Left lung (tissue), 10 donors: Measurements from ENCODE around the gene SRSF6. TPM values are rescaled to one million over a fixed set of nuclear protein-coding genes. Genes with fewer than 3 reads are reported as not detected.

Source experiments
- ATAC-seq: fragments of 200-7000 bp; cut with Tn5 transposase; one replicate; pipeline ENCODE4 v1.9.1; 2020; ENCODE audit warnings: moderate library complexity
- DNase-seq, 4 donors: peaks; one replicate each; pipeline ENCODE4 v3.0.0-alpha.2; 2013 to 2020
- H3K27ac ChIP-seq, 2 donors: fragments of 200-600 bp; sonication (generic) in 1 of 2; one replicate each; pipeline versions ENCODE4 v1.5.0 to v1.8.0; 2020 to 2021
- H3K27me3 ChIP-seq, 2 donors: fragments of 200-600 bp; sonication (generic) in 1 of 2; one replicate each; pipeline versions ENCODE4 v1.5.0 to v1.8.0; 2020 to 2021
- H3K36me3 ChIP-seq, 2 donors: fragments of 200-600 bp; sonication (generic) in 1 of 2; one replicate each; pipeline versions ENCODE4 v1.5.0 to v1.8.0; 2020 to 2021
- H3K4me1 ChIP-seq, 2 donors: fragments of 200-600 bp; one replicate each; pipeline ENCODE4 v1.8.0; 2021
- H3K4me3 ChIP-seq, 2 donors: fragments of 200-600 bp; sonication (generic) in 1 of 2; one replicate each; pipeline versions ENCODE4 v1.5.0 to v1.8.0; 2020 to 2021; ENCODE audit warnings: mild to moderate bottlenecking in 1 of 2
- H3K9me3 ChIP-seq, 2 donors: fragments of 200-600 bp; sonication (generic) in 1 of 2; one replicate each; pipeline versions ENCODE4 v1.5.0 to v1.8.0; 2020 to 2021
- intact Hi-C, 2 donors: fragments of 100-400 bp; cut with DNase I; formaldehyde crosslinking; loops; one replicate each; pipeline versions ENCODE4 v1.11.2 to v1.14.2; 2022
- polyA plus RNA-seq, 6 donors: library from polyadenylated mRNA; unstranded; fragments of 120-200 nt; gene quantifications; one replicate each; pipeline ENCODE4 v1.2.1, GENCODE V29; 2013; ENCODE audit not compliant: insufficient read length in 6 of 6
- total RNA-seq, 2 donors: library from RNA; stranded (reverse); fragmentation: NEBNext Ultra II Directional; extraction: Animal tissue kit (Norgen Biotek cat#: 25700); gene quantifications; one replicate each; pipeline ENCODE4 v1.2.1, GENCODE V29; 2021
- TF ChIP-seq, protein P1 (sequence below), 2 donors: fragments of 200-600 bp; sonication (generic) in 1 of 2; IDR thresholded peaks; one replicate each; pipeline versions ENCODE4 v1.5.0 to v1.8.0; 2021; ENCODE audit warnings: antibody characterized with exemption in 2 of 2
- donor health status: DM: no; HTN: yes; CAD: no.
- donor health status: DM: no; HTN: no; CAD: no.

SRSF6 gene
- total and polyA plus RNA-seq, 8 donors = 134 to 424 (median 388) TPM

DNA sequence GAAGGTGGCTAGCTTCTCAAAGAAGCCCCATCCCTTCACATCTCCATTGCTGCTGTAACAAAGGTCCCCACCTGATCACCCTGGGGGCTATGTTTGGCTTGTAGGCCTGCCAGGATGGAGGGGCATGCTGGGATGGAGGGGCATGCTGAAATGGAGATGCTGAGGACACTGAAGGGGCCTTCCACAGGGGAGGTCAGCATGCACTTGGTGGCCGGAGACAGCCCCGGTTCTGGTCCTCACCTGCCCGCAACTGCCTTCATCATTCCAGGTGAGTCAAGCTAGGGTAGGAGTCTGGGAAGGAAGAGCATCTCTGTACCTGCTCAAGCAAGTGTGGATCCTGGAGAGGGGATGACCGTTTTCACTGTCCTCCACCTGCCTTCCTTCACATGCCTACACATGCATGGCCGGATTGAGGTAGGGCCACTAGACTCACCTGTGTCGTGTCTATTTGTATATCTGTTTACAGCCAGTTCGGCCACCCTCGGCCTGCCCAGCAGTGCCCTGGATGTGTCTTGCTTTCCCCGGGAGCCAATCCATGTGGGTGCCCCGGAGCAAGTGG is 55.8 kb downstream of the SRSF6 start:
- Histone ChIP-seq H3K4me1 (peaks cover 0 to 4% of the 10 kb centered on the region in 2 donors), H3K27me3 (peaks cover 0 to 10% of the 10 kb centered on the region in 2 donors), H3K36me3 (no peaks in the 10 kb centered on the region), H3K9me3 (no peaks in the 10 kb centered on the region), H3K27ac (peak overlapping the region; percentile 33 to 53), H3K4me3 (peak overlapping the region; percentile 24 to 57)
- intact Hi-C loops = no loop called here
- ATAC-seq = peak; percentile 2
- no peak for DNase-seq
- TF ChIP-seq, protein P1, sequence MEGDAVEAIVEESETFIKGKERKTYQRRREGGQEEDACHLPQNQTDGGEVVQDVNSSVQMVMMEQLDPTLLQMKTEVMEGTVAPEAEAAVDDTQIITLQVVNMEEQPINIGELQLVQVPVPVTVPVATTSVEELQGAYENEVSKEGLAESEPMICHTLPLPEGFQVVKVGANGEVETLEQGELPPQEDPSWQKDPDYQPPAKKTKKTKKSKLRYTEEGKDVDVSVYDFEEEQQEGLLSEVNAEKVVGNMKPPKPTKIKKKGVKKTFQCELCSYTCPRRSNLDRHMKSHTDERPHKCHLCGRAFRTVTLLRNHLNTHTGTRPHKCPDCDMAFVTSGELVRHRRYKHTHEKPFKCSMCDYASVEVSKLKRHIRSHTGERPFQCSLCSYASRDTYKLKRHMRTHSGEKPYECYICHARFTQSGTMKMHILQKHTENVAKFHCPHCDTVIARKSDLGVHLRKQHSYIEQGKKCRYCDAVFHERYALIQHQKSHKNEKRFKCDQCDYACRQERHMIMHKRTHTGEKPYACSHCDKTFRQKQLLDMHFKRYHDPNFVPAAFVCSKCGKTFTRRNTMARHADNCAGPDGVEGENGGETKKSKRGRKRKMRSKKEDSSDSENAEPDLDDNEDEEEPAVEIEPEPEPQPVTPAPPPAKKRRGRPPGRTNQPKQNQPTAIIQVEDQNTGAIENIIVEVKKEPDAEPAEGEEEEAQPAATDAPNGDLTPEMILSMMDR (IDR thresholded peaks at IDR 0.05) = no peak

Other genes with a start within 250 kb of the SRSF6 start
- gene L3MBTL1, start 49.8 kb downstream of the SRSF6 start, total RNA-seq = 1 to 10 TPM; 8.1 to 8.7 TPM
- gene L3MBTL1, start 49.8 kb downstream of the SRSF6 start, polyA plus RNA-seq = 10 to 100 TPM; 14.3 to 25.4 (median 20.4) TPM
- gene SGK2, start 101.1 kb downstream of the SRSF6 start, total RNA-seq = 1 to 10 TPM in 1 of 2 donors, under 1 TPM in 1; 0.39 to 1.1 TPM
- gene SGK2, start 101.1 kb downstream of the SRSF6 start, polyA plus RNA-seq = 10 to 100 TPM in 5 of 6 donors, 1 to 10 TPM in 1; 8.8 to 13.2 (median 11.5) TPM
- gene IFT52, start 133.0 kb downstream of the SRSF6 start, total RNA-seq = 10 to 100 TPM; 19.4 to 20.8 TPM
- gene IFT52, start 133.0 kb downstream of the SRSF6 start, polyA plus RNA-seq = 10 to 100 TPM; 64.0 to 81.2 (median 75.3) TPM
- gene MYBL2, start 209.2 kb downstream of the SRSF6 start, total RNA-seq = 10 to 100 TPM in 1 of 2 donors, 1 to 10 TPM in 1; 6.1 to 10.5 TPM
- 10 to 100 TPM; 15.5 to 37.5 (median 22.7) TPM for gene MYBL2, start 209.2 kb downstream of the SRSF6 start, polyA plus RNA-seq